ENCODE results near the gene TMEM9.

GRCh38 chr1:201116091-201116490 lies 38.2 kb downstream of the TMEM9 start:
- TF ChIP-seq CTCF (IDR thresholded peaks at IDR 0.05; ENCODE audit: low read depth, low read length) (no peak), EZH2phosphoT487 (IDR thresholded peaks at IDR 0.05; ENCODE audit: low read depth) (no peak)
